ENCODE data around the gene STX17.
"Not testable (repeated sequence)": the region's sequence is repeated elsewhere in the genome, so short reads cannot be mapped to it uniquely, and the experiment has no call there.

Gene STX17

GRCh38 chr9:99906403-99907207 lies at the start of gene STX17:
Gene STX17 (plus strand): TSS chr9:99906654. CDS start chr9:99915240, 8,586 bp downstream.
- peak; percentile 80 for DNase-seq

- DNase-seq: not testable (repeated sequence)
Observed at GRCh38 chr9:99857576-99857975, 48.9 kb upstream of the STX17 start.

GRCh38 chr9:99858087-99858486 lies 48.4 kb upstream of the STX17 start:
- DNase-seq: no peak

- DNase-seq: no peak
Observed at GRCh38 chr9:99859243-99859980, 47.0 kb upstream of the STX17 start.

- DNase-seq: no peak
Observed at GRCh38 chr9:99860266-99860665, 46.2 kb upstream of the STX17 start.

- DNase-seq: no peak
Observed at GRCh38 chr9:99863955-99864354, 42.5 kb upstream of the STX17 start.

- no peak for DNase-seq
Observed at GRCh38 chr9:99866398-99866797, 40.1 kb upstream of the STX17 start.

GRCh38 chr9:99867536-99867935 lies 38.9 kb upstream of the STX17 start:
- DNase-seq: no peak

GRCh38 chr9:99867968-99868367 lies 38.5 kb upstream of the STX17 start:
- DNase-seq: no peak

- no peak for DNase-seq
Observed at GRCh38 chr9:99868845-99869244, 37.6 kb upstream of the STX17 start.

GRCh38 chr9:99870126-99870525 lies 36.3 kb upstream of the STX17 start:
- DNase-seq: no peak

- no peak for DNase-seq
Observed at GRCh38 chr9:99873531-99873930, 32.9 kb upstream of the STX17 start.

GRCh38 chr9:99873943-99874584 lies 32.4 kb upstream of the STX17 start:
- DNase-seq: no peak

GRCh38 chr9:99876190-99876589 lies 30.3 kb upstream of the STX17 start:
- no peak for DNase-seq

GRCh38 chr9:99878651-99879050 lies 27.8 kb upstream of the STX17 start:
- no peak for DNase-seq

- DNase-seq: no peak
Observed at GRCh38 chr9:99881769-99882168, 24.7 kb upstream of the STX17 start.

GRCh38 chr9:99885747-99886146 lies 20.7 kb upstream of the STX17 start:
- DNase-seq: no peak

GRCh38 chr9:99889120-99889519 lies 17.3 kb upstream of the STX17 start:
- no peak for DNase-seq

GRCh38 chr9:99894826-99895225 lies 11.6 kb upstream of the STX17 start:
- DNase-seq: no peak

- DNase-seq: no peak
Observed at GRCh38 chr9:99895510-99895909, 10.9 kb upstream of the STX17 start.

- DNase-seq: no peak
Observed at GRCh38 chr9:99896119-99896518, 10.3 kb upstream of the STX17 start.

- DNase-seq: no peak
Observed at GRCh38 chr9:99903393-99903792, 3.1 kb upstream of the STX17 start.

GRCh38 chr9:99905833-99906402 lies 536 bp upstream of the STX17 start:
- no peak for DNase-seq

- no peak for DNase-seq
Observed at GRCh38 chr9:99907208-99907532, 716 bp downstream of the STX17 start.

Measured in CD4-positive, alpha-beta T cell treated with Interleukin-15 for 1 hour (primary cell).